ENCODE measurements around the gene AKAP8L.

Gene AKAP8L

GRCh38 chr19:15424121-15424520 lies 5.3 kb upstream of the AKAP8L start:
- TF ChIP-seq CTCF (IDR thresholded peaks at IDR 0.05; ENCODE audit: low read depth, low read length) = no peak
- Histone ChIP-seq H3K4me1 (peaks cover 14% of the 10 kb centered on the region), H3K9me3 (no peaks in the 10 kb centered on the region; the same call in 1 of the 2 replicates), H3K4me3 (ENCODE audit: low read depth, low read length) (no peak overlapping the region), H3K36me3 (peaks cover 68% of the 10 kb centered on the region), H3K27me3 (no peaks in the 10 kb centered on the region)
- DNase-seq = no peak

- no peak for DNase-seq
- H3K36me3 ChIP-seq = peaks cover 62% of the 10 kb centered on the region
Observed at GRCh38 chr19:15423130-15423529, 4.3 kb upstream of the AKAP8L start.

GRCh38 chr19:15422296-15423075 lies 3.7 kb upstream of the AKAP8L start:
- TF ChIP-seq CTCF (IDR thresholded peaks at IDR 0.05; ENCODE audit: low read depth, low read length) = no peak
- H3K27me3 ChIP-seq = no peaks in the 10 kb centered on the region
- H3K4me3 ChIP-seq (ENCODE audit: low read depth, low read length) = no peak overlapping the region
- DNase-seq = no peak
- H3K9me3 ChIP-seq = no peaks in the 10 kb centered on the region; the same call in 1 of the 2 replicates
- H3K4me1 ChIP-seq = peaks cover 14% of the 10 kb centered on the region
- H3K36me3 ChIP-seq = peaks cover 55% of the 10 kb centered on the region

More at GRCh38 chr19:15423130-15423529, 4.3 kb upstream of the AKAP8L start:
- TF ChIP-seq CTCF (IDR thresholded peaks at IDR 0.05; ENCODE audit: low read depth, low read length) = no peak
- Histone ChIP-seq H3K27me3 (no peaks in the 10 kb centered on the region), H3K9me3 (no peaks in the 10 kb centered on the region; the same call in 1 of the 2 replicates), H3K4me3 (ENCODE audit: low read depth, low read length) (no peak overlapping the region), H3K4me1 (peaks cover 14% of the 10 kb centered on the region)

GRCh38 chr19:15421721-15422260 lies 3.0 kb upstream of the AKAP8L start:
- Histone ChIP-seq H3K9me3 (no peaks in the 10 kb centered on the region; the same call in 1 of the 2 replicates), H3K27me3 (no peaks in the 10 kb centered on the region), H3K36me3 (peaks cover 49% of the 10 kb centered on the region), H3K4me3 (ENCODE audit: low read depth, low read length) (no peak overlapping the region), H3K4me1 (peaks cover 14% of the 10 kb centered on the region)
- TF ChIP-seq CTCF (IDR thresholded peaks at IDR 0.05; ENCODE audit: low read depth, low read length) = no peak
- peak; percentile 84 for DNase-seq

GRCh38 chr19:15421136-15421695 lies 2.4 kb upstream of the AKAP8L start:
- no peak for TF ChIP-seq CTCF (IDR thresholded peaks at IDR 0.05; ENCODE audit: low read depth, low read length)
- Histone ChIP-seq H3K9me3 (no peaks in the 10 kb centered on the region; the same call in 1 of the 2 replicates), H3K27me3 (no peaks in the 10 kb centered on the region), H3K4me1 (peaks cover 14% of the 10 kb centered on the region), H3K36me3 (peaks cover 49% of the 10 kb centered on the region), H3K4me3 (ENCODE audit: low read depth, low read length) (no peak overlapping the region)
- DNase-seq = no peak

Measured in BE2C (cell line).